HG03196 (cell line): ENCODE data around the gene SPTLC2.

Experiments used
- ATAC-seq: cut with Tn5 transposase; IDR thresholded peaks from one replicate; pipeline ENCODE4 v1.9.1; 2021; ENCODE audit not compliant: unreplicated experiment

SPTLC2 gene

DNA sequence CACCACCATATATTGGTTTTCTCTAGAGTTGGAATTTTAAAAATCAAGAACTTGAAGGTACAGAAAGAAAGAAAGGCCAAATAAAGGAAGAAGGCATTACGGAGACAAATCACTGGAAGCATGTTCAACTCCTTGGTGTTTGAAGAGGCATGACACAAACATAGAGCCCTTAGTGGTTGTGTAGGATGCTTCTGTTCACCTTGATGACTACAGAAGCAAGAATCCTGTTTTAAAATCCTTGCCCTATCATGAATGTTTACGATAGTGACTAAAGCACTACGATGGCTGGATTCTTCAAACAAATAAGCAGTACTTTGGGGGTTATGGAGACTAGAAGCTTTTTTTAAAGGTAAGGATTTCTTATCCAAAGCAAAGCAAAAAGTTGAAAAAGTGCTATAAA is 107.6 kb downstream of the SPTLC2 start:
- no peak for ATAC-seq

- no peak for ATAC-seq
Observed at GRCh38 chr14:77508249-77508648, 108.2 kb downstream of the SPTLC2 start.

DNA sequence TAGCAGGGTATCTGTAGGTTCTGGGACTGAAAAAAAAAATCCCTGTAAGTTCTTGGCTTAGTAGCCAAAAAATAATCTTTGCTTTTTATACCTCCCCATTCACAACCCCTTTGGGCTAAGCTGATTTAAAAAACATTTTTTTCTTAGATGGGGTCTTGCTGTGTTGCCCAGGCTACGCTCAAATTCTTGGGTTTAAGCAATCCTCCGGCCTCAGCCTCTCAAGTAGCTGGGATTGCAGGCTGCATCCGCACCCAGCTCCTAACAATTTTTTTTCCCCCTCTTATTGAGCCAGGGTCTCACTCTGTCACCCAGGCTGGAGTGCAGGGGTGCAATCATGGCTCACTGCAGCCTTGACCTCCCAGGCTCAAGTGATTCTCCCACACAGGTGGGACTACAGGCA is 108.7 kb downstream of the SPTLC2 start:
- ATAC-seq = no peak

DNA sequence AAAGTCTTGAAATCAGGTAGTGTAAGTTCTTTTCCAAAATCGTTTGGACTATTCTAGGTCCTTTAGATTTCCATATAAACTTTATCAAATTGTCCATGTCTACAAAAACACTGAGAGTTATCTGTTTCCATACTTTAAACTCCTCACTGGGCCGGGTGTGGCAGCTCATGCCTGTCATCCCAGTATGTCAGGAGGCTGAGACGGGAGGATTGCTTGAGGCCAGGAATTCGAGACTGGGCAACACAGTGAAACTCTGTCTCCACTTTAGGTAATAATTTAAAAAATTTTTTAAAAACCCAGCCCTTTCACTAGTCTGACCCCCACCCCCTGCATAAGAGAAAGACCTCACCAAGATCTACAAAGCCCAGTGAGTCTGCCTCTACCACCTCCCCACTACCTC is 111.4 kb downstream of the SPTLC2 start:
- ATAC-seq = no peak

- no peak for ATAC-seq
Observed at GRCh38 chr14:77503138-77503537, 113.3 kb downstream of the SPTLC2 start.

GRCh38 chr14:77502109-77502782 is 114.2 kb downstream of the SPTLC2 start:
- ATAC-seq = no peak

DNA sequence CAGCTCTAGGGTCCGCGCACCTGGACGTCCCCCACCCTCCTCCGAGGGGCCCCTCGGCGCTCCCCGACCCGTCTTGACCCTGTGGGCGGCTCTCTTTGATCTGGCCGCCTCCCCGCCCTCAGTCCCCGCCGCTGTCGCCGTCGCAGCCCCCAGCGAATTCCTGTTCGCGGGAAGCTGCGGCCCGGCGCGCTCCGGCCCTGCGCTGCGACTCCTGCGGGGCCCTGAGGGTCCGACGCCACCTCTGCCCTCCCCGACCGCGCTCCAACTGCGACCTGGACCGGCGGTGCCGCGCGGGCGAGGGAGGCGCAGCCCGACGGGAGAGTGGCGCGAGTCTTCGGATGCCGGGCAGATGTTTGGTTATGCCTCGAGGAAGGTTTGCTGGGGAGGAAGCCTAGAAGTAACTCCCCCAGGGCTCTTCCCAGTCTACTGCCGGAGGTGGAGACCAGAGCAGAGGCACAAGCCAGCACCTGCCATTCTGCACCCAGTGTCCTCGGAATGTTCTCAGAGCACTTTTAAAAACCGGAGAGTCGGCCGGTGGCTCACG is 117.4 kb downstream of the SPTLC2 start:
- peak; percentile 22 for ATAC-seq

GRCh38 chr14:77498120-77498979 is 118.1 kb downstream of the SPTLC2 start, which contains the start of gene ISM2:
Gene ISM2, minus strand, starts transcription at chr14:77498816. Its CDS starts 23 bp downstream, at chr14:77498793.
- ATAC-seq = peak; percentile 65

DNA sequence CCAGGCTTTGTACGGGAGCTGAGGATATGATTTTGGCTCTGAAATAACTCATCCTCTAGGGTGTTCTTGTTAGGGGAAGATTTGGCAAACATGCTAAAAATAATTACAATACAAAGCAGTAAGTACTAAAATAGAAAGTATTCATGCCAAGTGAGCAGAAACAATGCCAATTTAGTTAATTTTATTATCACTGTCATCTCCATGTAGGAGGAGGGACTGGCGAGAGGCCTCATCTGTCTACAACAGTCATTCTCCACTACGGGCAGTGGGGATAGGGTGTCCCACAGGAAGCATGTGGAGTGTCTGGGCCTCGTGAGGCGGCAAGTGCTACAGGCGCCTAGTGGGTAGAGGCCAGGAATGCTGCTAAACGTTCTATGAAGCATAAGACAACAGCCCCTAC is 121.1 kb downstream of the SPTLC2 start:
- no peak for ATAC-seq

- no peak for ATAC-seq
Observed at GRCh38 chr14:77491056-77491455, 125.4 kb downstream of the SPTLC2 start.

DNA sequence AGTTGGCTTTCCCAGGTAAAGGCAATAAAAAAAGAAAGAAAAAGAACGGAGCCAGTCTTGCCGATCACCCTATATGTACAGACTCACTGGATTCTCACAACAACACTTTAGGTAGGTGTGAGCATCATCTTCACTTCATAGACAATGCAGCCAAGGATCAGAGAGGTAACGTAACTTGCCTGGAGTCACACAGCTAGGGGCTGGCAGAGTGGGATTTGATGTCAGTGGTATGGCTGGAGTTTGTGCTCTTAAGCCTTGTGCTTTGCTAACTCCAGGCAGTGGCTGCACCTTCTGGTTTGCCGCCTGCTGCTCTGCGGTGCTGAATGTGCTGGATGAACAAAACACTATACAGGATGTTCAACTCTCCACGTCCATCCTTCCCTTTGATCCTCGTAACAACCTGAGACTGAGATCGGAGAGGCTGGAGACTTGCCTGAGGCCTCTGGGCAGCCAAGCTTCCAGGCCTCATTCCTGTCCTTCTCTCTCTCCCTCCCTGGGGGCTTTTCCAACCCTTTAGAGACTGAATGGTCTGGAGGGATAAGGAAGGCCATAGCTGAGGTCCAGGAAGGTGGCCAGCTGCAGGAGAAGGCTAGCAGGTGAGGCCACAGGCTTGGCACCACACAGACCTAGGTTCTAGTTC is 126.0 kb downstream of the SPTLC2 start:
- ATAC-seq = no peak

DNA sequence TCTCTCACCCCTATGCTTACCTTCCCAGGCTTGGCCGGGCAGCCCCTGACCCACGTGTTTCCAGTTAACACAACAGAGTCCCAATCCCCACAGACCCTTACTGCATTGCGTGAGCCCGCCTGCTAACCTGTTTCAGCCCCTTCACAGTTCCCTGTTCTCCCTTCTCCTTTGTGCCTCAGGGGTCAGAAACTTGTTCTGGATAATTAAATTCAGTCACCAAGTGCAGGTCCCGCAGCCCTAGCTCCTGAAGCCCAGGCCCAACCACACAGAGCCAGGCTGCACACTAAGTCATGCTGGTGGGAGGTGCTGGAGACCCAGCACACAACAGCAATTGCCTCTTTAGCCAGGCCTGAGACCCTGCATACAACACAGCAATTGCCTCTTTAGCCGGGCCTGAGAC is 127.4 kb downstream of the SPTLC2 start:
- ATAC-seq = no peak

DNA sequence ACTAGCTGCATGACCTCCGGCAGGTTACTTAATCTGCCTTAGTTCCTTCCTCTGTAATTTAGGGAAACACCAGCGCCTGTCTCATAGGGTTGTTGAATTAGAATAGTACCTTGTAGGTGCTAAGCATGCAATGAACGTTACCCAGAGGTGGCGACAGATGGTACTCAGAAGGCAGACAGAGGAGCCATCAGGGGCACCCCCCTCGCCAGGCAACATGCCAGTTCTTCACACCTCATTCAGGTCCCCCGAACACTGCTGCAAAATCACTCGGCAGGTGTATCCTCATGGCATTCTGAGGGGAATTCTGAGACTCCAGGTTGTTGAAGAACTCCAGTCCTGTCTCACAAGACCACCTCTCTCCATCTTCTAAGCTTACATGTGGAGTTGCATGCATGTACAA is 127.9 kb downstream of the SPTLC2 start:
- no peak for ATAC-seq

- ATAC-seq = no peak
Observed at GRCh38 chr14:77485901-77486678, 130.3 kb downstream of the SPTLC2 start.

DNA sequence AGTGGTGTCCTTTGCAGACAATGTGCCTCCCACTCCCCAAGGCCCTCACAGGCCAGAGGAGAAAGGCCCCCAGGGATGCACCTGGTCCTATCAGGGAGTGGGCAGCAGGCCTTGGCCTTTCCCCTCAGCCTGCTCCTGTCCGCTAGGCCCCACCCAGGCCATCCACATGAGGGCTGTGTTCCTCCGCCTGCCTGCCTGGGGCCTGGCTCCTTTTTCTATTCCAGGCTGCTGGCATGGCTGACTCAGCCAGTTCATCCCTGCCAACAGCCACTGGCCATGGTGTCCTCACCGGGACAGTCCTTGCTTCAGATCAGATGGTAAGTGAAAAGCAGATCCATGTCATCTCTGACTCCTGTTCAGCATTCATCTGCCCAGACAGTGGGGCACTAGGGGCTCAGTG is 131.2 kb downstream of the SPTLC2 start:
- no peak for ATAC-seq

- no peak for ATAC-seq
Observed at GRCh38 chr14:77482422-77482821, 134.0 kb downstream of the SPTLC2 start.

GRCh38 chr14:77478796-77479195 is 137.6 kb downstream of the SPTLC2 start:
- ATAC-seq = peak; percentile 75

- ATAC-seq = no peak
Observed at GRCh38 chr14:77478029-77478428, 138.4 kb downstream of the SPTLC2 start.

DNA sequence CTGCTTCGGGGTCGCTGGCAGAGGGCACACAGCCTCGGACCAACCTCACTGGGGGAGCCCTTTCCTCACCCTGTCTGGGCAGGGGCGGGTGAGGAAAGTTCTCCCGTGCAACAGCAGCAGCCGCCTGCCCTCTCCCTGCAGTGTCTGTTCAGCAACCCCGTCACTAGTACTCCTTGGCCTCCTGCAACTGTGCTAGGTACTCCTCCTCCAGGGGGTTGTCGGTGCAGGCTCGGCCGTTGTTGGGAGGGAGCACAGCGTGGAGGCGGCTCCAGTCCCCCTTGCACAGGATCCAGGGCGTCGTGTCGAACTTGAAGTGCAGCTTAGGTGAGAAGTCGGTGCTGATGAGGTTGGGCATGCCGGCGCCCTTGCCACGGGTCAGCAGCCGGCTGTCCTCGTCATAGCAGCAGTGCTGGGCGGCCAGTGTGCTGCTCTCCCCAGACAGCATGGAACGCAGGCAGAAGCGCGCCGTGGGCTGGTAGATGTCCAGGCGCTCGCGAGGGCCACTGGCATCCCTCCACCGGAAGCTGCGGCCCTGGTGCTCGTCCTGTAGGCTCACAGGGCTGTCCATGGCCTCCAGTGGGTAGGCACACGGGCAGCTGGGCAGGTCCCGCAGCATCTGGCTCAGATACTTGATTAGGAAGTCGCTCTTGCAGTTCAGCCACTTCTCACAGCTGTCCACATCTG is 140.9 kb downstream of the SPTLC2 start:
- no peak for ATAC-seq

GRCh38 chr14:77474479-77475177 is 141.8 kb downstream of the SPTLC2 start:
- ATAC-seq = no peak
